ENCODE measurements around the gene FANK1.

Gene FANK1

DNA sequence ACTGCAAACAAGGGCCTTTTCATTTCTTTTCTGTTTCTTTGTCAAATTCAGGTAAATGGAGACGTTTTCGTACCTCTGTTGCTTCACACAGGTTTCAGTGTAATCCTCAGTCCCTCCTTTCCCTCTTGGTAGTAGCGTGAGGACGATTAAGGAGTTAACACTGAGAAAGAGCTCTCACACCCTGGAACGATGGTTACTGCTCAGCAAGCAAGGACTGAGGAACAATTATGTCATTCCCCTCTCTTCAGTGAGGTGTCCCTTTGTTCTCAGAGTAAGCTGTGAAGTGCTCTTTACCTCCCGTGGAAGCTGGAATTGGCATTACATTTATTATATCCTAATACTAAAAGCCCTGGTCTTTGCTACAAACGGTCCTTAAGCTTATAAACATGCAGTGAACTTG lies 95.9 kb downstream of the FANK1 start:
- DNase-seq = no peak

DNA sequence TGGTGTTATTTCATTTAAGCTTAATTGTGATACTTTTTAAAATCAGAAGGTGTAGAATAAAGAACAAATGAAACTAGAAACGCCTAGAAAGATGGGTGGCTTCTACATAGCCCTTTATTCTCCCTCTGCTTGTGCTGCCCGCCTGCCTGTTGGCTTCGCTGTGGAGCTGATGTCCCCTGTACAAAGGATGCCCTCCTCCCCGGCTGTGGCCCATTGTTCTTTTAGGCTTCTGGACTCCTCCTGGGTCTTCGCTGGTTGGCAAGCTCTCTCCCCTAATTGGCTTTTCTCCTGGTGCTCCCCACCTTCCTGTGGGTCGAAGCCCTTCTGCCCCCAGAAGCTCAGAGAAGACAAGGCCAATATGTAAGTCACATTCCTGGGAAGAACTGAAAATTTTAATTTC lies 98.2 kb downstream of the FANK1 start:
- no peak for DNase-seq

- DNase-seq = no peak
Observed at GRCh38 chr10:125995726-125996304, 99.5 kb downstream of the FANK1 start.

- no peak for DNase-seq
Observed at GRCh38 chr10:125997586-125997985, 101.2 kb downstream of the FANK1 start.

GRCh38 chr10:125999694-126000093 lies 103.3 kb downstream of the FANK1 start:
- no peak for DNase-seq

- DNase-seq = no peak
Observed at GRCh38 chr10:126001576-126001975, 105.2 kb downstream of the FANK1 start.

GRCh38 chr10:126004752-126005151 lies 108.4 kb downstream of the FANK1 start:
- no peak for DNase-seq

- no peak for DNase-seq
Observed at GRCh38 chr10:126006264-126006663, 109.9 kb downstream of the FANK1 start.

GRCh38 chr10:126006906-126007305 lies 110.5 kb downstream of the FANK1 start:
- no peak for DNase-seq

DNA sequence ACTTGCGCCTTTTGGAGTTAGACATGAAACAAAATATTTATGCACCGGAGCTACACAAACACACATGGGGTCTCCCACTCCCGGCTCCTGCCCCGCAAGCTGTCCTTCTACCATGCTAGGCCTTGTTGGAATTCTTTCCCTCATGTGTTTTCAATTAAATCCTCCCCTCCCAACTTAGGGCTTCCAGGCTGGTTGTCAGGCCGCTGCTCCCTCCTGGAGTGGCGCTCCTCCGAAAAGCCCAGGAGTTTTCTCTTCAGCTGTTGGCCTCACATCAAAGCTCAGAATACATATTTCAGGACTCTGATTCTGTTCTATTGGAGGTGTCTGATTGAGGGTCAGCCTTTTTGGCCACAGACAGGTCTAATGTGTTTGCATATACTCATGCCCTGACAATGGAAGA lies 113.3 kb downstream of the FANK1 start:
- no peak for DNase-seq

DNA sequence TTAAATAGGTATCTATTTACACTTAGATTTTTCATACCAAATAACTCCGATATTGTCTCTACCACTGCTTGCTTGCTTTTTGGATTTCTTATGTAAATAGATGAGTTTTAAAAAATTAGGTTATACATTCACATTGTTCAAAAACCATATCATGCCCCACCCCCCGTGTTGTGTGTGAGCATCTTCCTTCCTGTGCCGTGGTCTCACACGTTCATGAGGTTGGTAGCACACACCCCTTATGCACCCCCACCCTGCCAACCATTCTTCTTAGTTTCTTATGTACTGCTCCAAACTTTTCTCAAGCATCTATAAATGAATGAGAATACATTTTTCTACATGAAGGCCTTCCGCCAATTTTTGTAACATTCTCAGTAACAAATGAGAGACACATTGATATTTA lies 115.6 kb downstream of the FANK1 start:
- no peak for DNase-seq

DNA sequence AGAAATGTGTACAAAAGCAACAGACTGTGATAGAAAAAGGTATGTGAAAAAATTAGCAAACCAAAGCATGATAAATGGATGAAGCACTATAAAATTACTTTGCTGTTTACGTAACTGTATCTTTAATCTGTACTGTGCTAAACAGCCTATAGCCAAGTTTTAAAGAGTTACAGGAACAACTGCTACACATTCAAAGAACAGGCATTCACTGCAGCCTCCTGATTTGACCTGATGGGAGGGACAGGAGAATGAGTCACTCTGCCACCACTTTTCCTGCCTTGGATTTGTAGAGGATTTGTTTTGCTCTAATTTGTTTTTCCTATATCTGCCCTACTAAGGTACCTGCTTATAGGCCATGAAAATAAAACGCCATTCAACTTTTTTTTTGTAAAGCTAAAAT lies 116.1 kb downstream of the FANK1 start:
- no peak for DNase-seq

GRCh38 chr10:126013489-126014281 lies 117.3 kb downstream of the FANK1 start:
- DNase-seq = no peak

GRCh38 chr10:126014309-126014708 lies 117.9 kb downstream of the FANK1 start:
- no peak for DNase-seq

GRCh38 chr10:126015413-126015812 lies 119.0 kb downstream of the FANK1 start:
- DNase-seq = no peak

DNA sequence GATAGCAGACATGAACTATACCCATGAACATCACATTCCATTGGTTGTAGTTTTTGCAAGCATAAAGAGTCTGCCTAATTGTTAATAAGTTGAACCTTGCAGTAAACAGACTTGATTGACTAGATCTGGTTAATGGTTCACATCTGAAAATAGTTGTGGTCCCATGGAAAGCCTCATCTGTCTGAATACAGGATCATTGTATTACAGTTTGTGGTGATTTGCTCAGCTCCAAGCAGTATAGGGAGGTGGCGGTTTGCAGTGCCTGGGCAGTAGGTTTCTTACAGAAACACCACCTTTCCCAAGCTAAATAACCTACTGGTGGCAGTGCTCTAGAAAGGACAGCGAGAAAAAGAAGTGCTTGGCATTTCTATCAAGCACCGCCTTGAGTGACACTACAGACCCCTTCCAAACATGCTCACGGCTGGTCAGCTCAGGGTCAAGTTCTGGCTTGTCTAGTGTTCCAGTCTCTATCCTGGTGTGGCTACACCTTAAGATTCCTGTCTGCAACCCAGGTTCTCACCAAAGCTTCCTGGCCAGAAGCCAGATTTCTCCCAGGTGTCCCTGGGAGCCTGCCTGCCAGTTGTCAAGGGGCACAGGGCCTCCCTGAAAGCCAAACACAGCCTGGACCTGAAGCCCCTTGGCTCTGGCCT lies 119.9 kb downstream of the FANK1 start:
- no peak for DNase-seq

DNA sequence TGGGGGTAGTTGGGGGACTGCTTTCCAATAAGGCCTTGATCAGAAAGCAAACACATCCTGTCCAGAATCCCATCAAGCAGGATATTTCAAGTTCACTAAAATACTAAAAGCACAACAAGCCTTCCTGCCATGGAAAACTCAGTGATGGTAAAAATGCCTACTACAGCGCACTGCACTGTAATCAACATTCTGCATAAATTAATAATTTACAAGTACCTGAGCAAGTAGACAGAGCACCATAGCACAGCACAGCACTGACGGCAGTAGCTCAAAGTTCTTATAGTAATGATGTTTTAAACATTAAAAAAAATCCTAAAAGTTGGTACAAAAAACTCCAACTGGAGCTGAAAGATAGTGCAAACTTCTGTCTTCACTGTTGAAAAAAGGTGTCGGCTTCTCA lies 120.5 kb downstream of the FANK1 start:
- DNase-seq = no peak

GRCh38 chr10:126017961-126018560 lies 121.7 kb downstream of the FANK1 start:
- DNase-seq = no peak

- DNase-seq = no peak
Observed at GRCh38 chr10:126021833-126022500, 125.6 kb downstream of the FANK1 start.

GRCh38 chr10:126022841-126023240 lies 126.5 kb downstream of the FANK1 start:
- DNase-seq = no peak

DNA sequence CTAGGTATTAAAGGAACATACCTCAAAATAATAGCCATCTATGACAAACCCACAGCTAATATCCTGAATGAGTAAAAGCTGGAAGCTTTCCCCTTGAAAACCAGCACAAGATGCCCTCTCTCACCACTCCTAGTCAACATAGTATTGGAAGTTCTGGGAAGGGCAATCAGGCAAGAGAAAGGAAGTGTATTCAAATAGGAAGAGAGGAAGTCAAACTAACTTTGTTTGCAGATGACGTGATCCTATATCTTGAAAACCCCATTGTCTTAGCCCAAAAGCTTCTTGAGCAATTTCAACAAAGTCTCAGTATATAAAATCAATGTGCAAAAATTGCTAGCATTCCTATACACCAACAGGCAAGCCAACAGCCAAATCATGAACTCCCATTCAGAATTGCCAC lies 131.3 kb downstream of the FANK1 start:
- DNase-seq = no peak

GRCh38 chr10:126029999-126030398 lies 133.6 kb downstream of the FANK1 start:
- no peak for DNase-seq

DNA sequence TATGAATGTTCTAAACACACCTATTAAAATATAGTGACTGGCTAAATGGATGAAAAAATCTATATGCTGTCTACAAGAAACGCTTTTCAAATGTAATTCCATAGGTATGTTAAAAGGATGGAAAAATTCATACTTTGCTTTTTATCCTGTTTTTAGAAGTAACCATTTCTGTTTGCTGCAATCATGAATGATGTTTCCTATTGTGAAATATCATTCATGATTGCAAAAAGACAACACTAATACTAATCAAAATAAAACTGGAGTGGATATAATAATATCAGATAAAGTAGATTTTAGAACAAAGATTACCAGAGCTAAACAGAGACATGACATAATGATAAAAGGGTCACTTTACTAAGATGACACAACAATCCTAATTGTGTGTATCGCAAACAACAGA lies 138.2 kb downstream of the FANK1 start:
- no peak for DNase-seq
